IMR-90 (cell line): ENCODE measurements around the gene VEGFA.

Source experiments
- POLR2A ChIP-seq: IDR thresholded peaks from 2 replicates; pipeline ENCODE4 v1.6.1; 2012; ENCODE audit warnings: mild to moderate bottlenecking, low read depth, low read length
- TF ChIP-seq, protein P1 (sequence below): conservative IDR thresholded peaks from 2 replicates; pipeline ENCODE4 v1.5.1; 2012; ENCODE audit warnings: mild to moderate bottlenecking, low read depth, low read length, improper control_type of control experiment

DNA sequence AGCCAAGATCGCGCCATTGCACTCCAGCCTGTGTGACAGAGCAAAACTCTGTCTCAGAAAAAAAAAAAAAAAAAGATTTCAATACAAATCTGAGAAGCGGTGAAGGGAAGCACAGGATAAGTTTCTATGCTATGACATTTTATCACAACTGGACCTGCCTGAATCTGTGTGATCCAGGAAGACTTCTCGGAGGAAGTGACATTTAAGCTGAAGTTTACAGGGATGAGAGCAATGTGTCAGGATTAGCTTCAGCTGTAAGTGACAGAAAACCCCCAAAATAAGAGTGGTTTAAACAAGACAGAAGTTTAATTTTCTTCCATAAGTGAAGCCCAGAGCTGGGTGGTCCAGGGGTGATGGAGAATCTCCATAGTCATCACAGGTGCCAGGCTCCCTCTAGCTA, 49.0 kb upstream of the VEGFA start:
- TF ChIP-seq POLR2A: no peak
- TF ChIP-seq, protein P1, sequence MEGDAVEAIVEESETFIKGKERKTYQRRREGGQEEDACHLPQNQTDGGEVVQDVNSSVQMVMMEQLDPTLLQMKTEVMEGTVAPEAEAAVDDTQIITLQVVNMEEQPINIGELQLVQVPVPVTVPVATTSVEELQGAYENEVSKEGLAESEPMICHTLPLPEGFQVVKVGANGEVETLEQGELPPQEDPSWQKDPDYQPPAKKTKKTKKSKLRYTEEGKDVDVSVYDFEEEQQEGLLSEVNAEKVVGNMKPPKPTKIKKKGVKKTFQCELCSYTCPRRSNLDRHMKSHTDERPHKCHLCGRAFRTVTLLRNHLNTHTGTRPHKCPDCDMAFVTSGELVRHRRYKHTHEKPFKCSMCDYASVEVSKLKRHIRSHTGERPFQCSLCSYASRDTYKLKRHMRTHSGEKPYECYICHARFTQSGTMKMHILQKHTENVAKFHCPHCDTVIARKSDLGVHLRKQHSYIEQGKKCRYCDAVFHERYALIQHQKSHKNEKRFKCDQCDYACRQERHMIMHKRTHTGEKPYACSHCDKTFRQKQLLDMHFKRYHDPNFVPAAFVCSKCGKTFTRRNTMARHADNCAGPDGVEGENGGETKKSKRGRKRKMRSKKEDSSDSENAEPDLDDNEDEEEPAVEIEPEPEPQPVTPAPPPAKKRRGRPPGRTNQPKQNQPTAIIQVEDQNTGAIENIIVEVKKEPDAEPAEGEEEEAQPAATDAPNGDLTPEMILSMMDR: no peak
